ENCODE results near the gene DIPK1A. TPM values are rescaled to one million over a fixed set of nuclear protein-coding genes. Genes with fewer than 3 reads are reported as not detected.

Gene DIPK1A
- total and polyA plus RNA-seq, 9 donors, result 4.7 to 15.4 (median 8.6) TPM

GRCh38 chr1:92992877-92993276 is 31.6 kb upstream of the DIPK1A start:
- Histone ChIP-seq H3K36me3 (no peaks in the 10 kb centered on the region), H3K9me3 (no peaks in the 10 kb centered on the region), H3K27me3 (no peaks in the 10 kb centered on the region), H3K4me1 (ENCODE audit: insufficient read depth) (no peaks in the 10 kb centered on the region), H3K4me3 (no peak overlapping the region), H3K27ac (no peak overlapping the region)
- intact Hi-C loops (cut with DNase I), result loop anchor here in 1 of 4 donors (5.0 kb wide), 1 partner anchor 136 kb away; no protein-coding TSS in a partner anchor
- DNase-seq, result no peak
- 81 to 85% (median 82%) methylated on average over 1 of the region's 1 CpG for WGBS, 3 donors
- TF ChIP-seq EP300 (IDR thresholded peaks at IDR 0.05) (no peak), CTCF (IDR thresholded peaks at IDR 0.05) (no peak), POLR2A (IDR thresholded peaks at IDR 0.05) (no peak)

- Histone ChIP-seq H3K4me3 (no peak overlapping the region), H3K9me3 (no peaks in the 10 kb centered on the region), H3K4me1 (ENCODE audit: insufficient read depth) (no peaks in the 10 kb centered on the region), H3K36me3 (no peaks in the 10 kb centered on the region), H3K27ac (no peak overlapping the region), H3K27me3 (no peaks in the 10 kb centered on the region)
- DNase-seq, result no peak
- intact Hi-C loops (cut with DNase I), result loop anchor here in 1 of 4 donors (5.0 kb wide), 1 partner anchor 135 kb away; no protein-coding TSS in a partner anchor
- no peak for TF ChIP-seq POLR2A (IDR thresholded peaks at IDR 0.05)
- TF ChIP-seq EP300 (IDR thresholded peaks at IDR 0.05), result no peak
- no peak for TF ChIP-seq CTCF (IDR thresholded peaks at IDR 0.05)
Observed at GRCh38 chr1:92992054-92992453, 30.8 kb upstream of the DIPK1A start.

DNA sequence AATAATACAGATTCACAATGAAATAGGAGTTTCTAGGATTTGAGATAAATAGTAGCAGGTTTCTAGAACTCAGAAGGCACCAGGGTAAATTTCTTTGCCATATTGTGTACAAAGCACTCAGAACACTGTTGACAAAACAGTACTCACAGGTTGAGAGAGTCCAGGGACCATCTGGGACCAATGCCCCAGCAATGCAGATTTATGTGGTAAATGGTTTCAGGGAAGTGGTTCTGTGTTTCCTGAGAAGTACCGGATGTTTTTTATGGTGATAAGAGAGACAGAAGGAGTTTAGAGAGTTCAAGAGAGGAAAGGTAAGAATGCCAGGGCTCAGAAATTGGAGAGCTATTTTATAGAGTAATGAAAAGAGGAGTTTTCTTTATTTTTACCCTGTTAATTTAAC is 29.6 kb upstream of the DIPK1A start:
- Histone ChIP-seq H3K36me3 (no peaks in the 10 kb centered on the region), H3K4me3 (no peak overlapping the region), H3K4me1 (ENCODE audit: insufficient read depth) (no peaks in the 10 kb centered on the region), H3K9me3 (no peaks in the 10 kb centered on the region), H3K27me3 (no peaks in the 10 kb centered on the region), H3K27ac (no peak overlapping the region)
- intact Hi-C loops (cut with DNase I), result loop anchor here in 1 of 4 donors (5.0 kb wide), 1 partner anchor 134 kb away; no protein-coding TSS in a partner anchor
- no peak for TF ChIP-seq EP300 (IDR thresholded peaks at IDR 0.05)
- TF ChIP-seq POLR2A (IDR thresholded peaks at IDR 0.05), result no peak
- no peak for TF ChIP-seq CTCF (IDR thresholded peaks at IDR 0.05)
- WGBS, 3 donors, result 23 to 46% (median 24%) methylated on average over 1 of the region's 1 CpG
- no peak for DNase-seq

- H3K36me3 ChIP-seq, result no peaks in the 10 kb centered on the region
- intact Hi-C loops (cut with DNase I), result loop anchor here in 1 of 4 donors (5.0 kb wide), 1 partner anchor 133 kb away; no protein-coding TSS in a partner anchor
- 84 to 85% (median 84%) methylated on average over 6 of the region's 6 CpGs for WGBS, 3 donors
- no peaks in the 10 kb centered on the region for H3K27me3 ChIP-seq
- no peak overlapping the region for H3K27ac ChIP-seq
- no peak for TF ChIP-seq CTCF (IDR thresholded peaks at IDR 0.05)
- no peak for TF ChIP-seq EP300 (IDR thresholded peaks at IDR 0.05)
- TF ChIP-seq POLR2A (IDR thresholded peaks at IDR 0.05), result no peak
- no peaks in the 10 kb centered on the region for H3K9me3 ChIP-seq
- no peaks in the 10 kb centered on the region for H3K4me1 ChIP-seq (ENCODE audit: insufficient read depth)
- no peak for DNase-seq
- no peak overlapping the region for H3K4me3 ChIP-seq
Observed at GRCh38 chr1:92989936-92990583, 28.8 kb upstream of the DIPK1A start.
